Measurements from ENCODE around the gene AFAP1.

The AFAP1 gene

GRCh38 chr4:7773401-7774180 lies 166.1 kb downstream of the AFAP1 start:
- Mint-ChIP-seq H3K27ac (no peak overlapping the region), H3K9me3 (no peaks in the 10 kb centered on the region), H3K27me3 (no peaks in the 10 kb centered on the region), H3K4me1 (ENCODE audit: low read depth) (peaks cover 36% of the 10 kb centered on the region), H3K4me3 (no peak overlapping the region), H3K36me3 (ENCODE audit: low read depth) (peaks cover 83% of the 10 kb centered on the region)
- no peak for DNase-seq

- Mint-ChIP-seq H3K27ac (no peak overlapping the region), H3K4me3 (no peak overlapping the region), H3K27me3 (no peaks in the 10 kb centered on the region), H3K9me3 (no peaks in the 10 kb centered on the region), H3K36me3 (ENCODE audit: low read depth) (peaks cover 83% of the 10 kb centered on the region), H3K4me1 (ENCODE audit: low read depth) (peaks cover 32% of the 10 kb centered on the region)
- DNase-seq: no peak
Observed at GRCh38 chr4:7772711-7773385, 166.8 kb downstream of the AFAP1 start.

GRCh38 chr4:7771541-7772507 lies 167.8 kb downstream of the AFAP1 start:
- Mint-ChIP-seq H3K4me1 (ENCODE audit: low read depth) (peaks cover 30% of the 10 kb centered on the region), H3K36me3 (ENCODE audit: low read depth) (peaks cover 84% of the 10 kb centered on the region), H3K4me3 (no peak overlapping the region), H3K27ac (peak overlapping the region; percentile 55), H3K27me3 (no peaks in the 10 kb centered on the region), H3K9me3 (no peaks in the 10 kb centered on the region)
- no peak for DNase-seq

DNA sequence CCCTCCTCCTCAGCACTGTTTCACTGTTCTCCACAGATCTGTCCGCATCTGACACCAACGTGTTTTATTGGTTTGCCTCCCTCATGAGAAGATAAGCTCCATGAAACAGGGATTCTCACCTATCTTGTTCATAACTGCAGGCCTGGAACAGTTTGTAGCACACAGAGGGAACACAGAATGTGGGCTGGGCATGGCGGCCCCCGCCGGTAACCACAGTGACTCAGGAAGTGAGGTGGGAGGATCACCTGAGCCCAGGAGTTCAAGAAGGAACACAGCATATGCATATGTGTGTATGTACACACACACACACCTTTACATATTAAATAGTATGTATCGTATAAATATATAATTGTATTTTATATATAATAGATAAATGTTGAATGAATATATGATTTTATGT lies 168.6 kb downstream of the AFAP1 start:
- peaks cover 30% of the 10 kb centered on the region for H3K4me1 Mint-ChIP-seq (ENCODE audit: low read depth)
- H3K9me3 Mint-ChIP-seq: no peaks in the 10 kb centered on the region
- no peak overlapping the region for H3K4me3 Mint-ChIP-seq
- no peaks in the 10 kb centered on the region for H3K27me3 Mint-ChIP-seq
- peak; percentile 48 for DNase-seq
- H3K36me3 Mint-ChIP-seq (ENCODE audit: low read depth): peaks cover 82% of the 10 kb centered on the region
- peak overlapping the region; percentile 71 for H3K27ac Mint-ChIP-seq

- Mint-ChIP-seq H3K4me3 (no peak overlapping the region), H3K27me3 (no peaks in the 10 kb centered on the region), H3K4me1 (ENCODE audit: low read depth) (peaks cover 30% of the 10 kb centered on the region), H3K36me3 (ENCODE audit: low read depth) (peaks cover 87% of the 10 kb centered on the region), H3K27ac (peak overlapping the region; percentile 71), H3K9me3 (no peaks in the 10 kb centered on the region)
- DNase-seq: no peak
Observed at GRCh38 chr4:7770224-7771050, 169.2 kb downstream of the AFAP1 start.

GRCh38 chr4:7769396-7770223 lies 170.1 kb downstream of the AFAP1 start:
- H3K27me3 Mint-ChIP-seq: no peaks in the 10 kb centered on the region
- peaks cover 82% of the 10 kb centered on the region for H3K36me3 Mint-ChIP-seq (ENCODE audit: low read depth)

DNA sequence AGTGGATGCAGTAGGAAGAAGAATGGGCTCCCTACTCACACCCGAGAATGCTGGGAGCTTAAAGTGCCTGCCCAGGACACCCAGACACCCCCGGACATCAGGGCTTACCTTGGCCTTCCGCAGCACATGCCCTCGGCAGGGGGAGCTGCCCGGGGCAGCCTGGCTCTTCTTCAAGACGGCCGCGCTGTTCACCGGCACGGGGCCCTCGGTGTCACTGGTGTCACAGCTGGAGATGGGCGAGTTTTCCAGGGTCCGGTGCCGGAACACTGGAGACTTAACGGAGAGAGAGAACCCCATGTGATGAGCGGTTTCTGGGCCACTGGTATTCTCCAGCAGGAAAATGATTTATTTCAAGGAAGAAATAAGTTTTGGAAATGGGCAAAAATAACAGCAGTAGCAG lies 170.9 kb downstream of the AFAP1 start:
- no peak for DNase-seq
- Mint-ChIP-seq H3K4me3 (no peak overlapping the region), H3K4me1 (ENCODE audit: low read depth) (peaks cover 30% of the 10 kb centered on the region), H3K27ac (no peak overlapping the region), H3K9me3 (no peaks in the 10 kb centered on the region), H3K27me3 (no peaks in the 10 kb centered on the region), H3K36me3 (ENCODE audit: low read depth) (peaks cover 78% of the 10 kb centered on the region)

More at GRCh38 chr4:7769396-7770223, 170.1 kb downstream of the AFAP1 start:
- H3K4me1 Mint-ChIP-seq (ENCODE audit: low read depth): peaks cover 30% of the 10 kb centered on the region
- H3K27ac Mint-ChIP-seq: peak overlapping the region; percentile 68
- H3K4me3 Mint-ChIP-seq: no peak overlapping the region
- no peak for DNase-seq
- H3K9me3 Mint-ChIP-seq: no peaks in the 10 kb centered on the region

GRCh38 chr4:7767966-7768365 lies 171.7 kb downstream of the AFAP1 start:
- Mint-ChIP-seq H3K36me3 (ENCODE audit: low read depth) (peaks cover 78% of the 10 kb centered on the region), H3K27me3 (no peaks in the 10 kb centered on the region), H3K9me3 (no peaks in the 10 kb centered on the region), H3K4me3 (no peak overlapping the region), H3K27ac (no peak overlapping the region), H3K4me1 (ENCODE audit: low read depth) (peaks cover 29% of the 10 kb centered on the region)
- no peak for DNase-seq

GRCh38 chr4:7767526-7767925 lies 172.1 kb downstream of the AFAP1 start:
- no peak overlapping the region for H3K4me3 Mint-ChIP-seq
- no peaks in the 10 kb centered on the region for H3K27me3 Mint-ChIP-seq
- no peak for DNase-seq
- H3K36me3 Mint-ChIP-seq (ENCODE audit: low read depth): peaks cover 74% of the 10 kb centered on the region
- no peaks in the 10 kb centered on the region for H3K9me3 Mint-ChIP-seq
- H3K4me1 Mint-ChIP-seq (ENCODE audit: low read depth): peaks cover 27% of the 10 kb centered on the region
- H3K27ac Mint-ChIP-seq: no peak overlapping the region

DNA sequence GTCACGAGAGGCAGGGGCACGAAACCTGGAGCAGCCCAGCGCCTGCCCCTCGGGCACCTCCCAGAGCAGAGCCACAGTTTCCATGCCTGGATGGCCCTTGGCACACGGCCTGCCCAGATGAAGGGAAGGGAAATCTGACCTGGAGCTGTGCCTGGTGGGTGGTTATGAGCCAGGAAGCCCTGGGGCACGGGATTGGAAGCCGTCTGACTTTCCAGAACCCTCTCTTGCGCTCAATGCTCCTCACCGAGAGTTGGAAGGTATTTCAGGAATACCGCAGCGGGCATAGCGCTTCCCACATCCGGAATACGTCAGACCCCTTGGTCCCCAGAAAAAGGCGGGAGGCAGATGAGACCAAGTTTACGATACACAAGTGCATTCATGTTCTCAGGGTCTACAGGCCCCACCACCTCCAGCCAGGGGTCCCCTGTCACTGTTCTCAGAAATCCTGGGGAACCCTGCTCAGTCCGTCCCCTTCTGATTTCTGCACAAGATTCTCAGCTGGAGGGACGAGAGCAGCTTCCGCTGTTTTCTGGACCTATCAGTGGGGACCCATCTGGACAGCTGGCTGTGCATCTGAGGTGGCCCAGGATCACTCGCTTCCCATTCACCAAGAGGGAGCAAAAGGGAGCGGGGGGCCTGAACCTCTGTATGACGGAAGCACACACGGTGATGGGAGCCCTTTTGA lies 172.9 kb downstream of the AFAP1 start:
- H3K4me1 Mint-ChIP-seq (ENCODE audit: low read depth): peaks cover 25% of the 10 kb centered on the region
- H3K9me3 Mint-ChIP-seq: no peaks in the 10 kb centered on the region
- DNase-seq: no peak
- no peak overlapping the region for H3K27ac Mint-ChIP-seq
- H3K36me3 Mint-ChIP-seq (ENCODE audit: low read depth): peaks cover 73% of the 10 kb centered on the region
- H3K27me3 Mint-ChIP-seq: no peaks in the 10 kb centered on the region
- no peak overlapping the region for H3K4me3 Mint-ChIP-seq

DNA sequence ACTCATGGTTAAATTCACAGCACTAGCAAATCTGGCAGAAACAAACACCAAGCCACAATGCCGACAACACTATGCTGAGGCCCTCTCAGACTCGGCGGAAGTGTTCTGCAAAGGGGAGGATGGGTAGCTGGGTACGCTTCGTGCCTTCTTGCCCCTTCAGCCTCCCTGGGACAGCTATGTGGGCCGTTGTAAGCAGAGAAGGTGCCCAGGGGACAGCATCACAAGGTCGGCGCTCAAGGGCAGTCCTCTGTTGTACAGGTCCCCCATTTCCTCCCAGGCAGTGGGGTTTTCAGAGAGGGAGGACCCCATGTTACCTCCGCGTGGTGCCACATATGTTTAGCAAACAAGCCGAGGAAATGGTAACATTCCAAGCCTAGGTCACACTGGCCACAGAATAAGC lies 173.6 kb downstream of the AFAP1 start:
- no peaks in the 10 kb centered on the region for H3K27me3 Mint-ChIP-seq
- H3K36me3 Mint-ChIP-seq (ENCODE audit: low read depth): peaks cover 75% of the 10 kb centered on the region
- DNase-seq: no peak
- no peak overlapping the region for H3K27ac Mint-ChIP-seq
- peaks cover 26% of the 10 kb centered on the region for H3K4me1 Mint-ChIP-seq (ENCODE audit: low read depth)
- no peak overlapping the region for H3K4me3 Mint-ChIP-seq
- no peaks in the 10 kb centered on the region for H3K9me3 Mint-ChIP-seq

- peaks cover 71% of the 10 kb centered on the region for H3K36me3 Mint-ChIP-seq (ENCODE audit: low read depth)
- H3K4me1 Mint-ChIP-seq (ENCODE audit: low read depth): peaks cover 21% of the 10 kb centered on the region
- no peaks in the 10 kb centered on the region for H3K27me3 Mint-ChIP-seq
- H3K9me3 Mint-ChIP-seq: no peaks in the 10 kb centered on the region
- H3K4me3 Mint-ChIP-seq: no peak overlapping the region
- peak overlapping the region; percentile 22 for H3K27ac Mint-ChIP-seq
- no peak for DNase-seq
Observed at GRCh38 chr4:7765666-7766065, 174.0 kb downstream of the AFAP1 start.

DNA sequence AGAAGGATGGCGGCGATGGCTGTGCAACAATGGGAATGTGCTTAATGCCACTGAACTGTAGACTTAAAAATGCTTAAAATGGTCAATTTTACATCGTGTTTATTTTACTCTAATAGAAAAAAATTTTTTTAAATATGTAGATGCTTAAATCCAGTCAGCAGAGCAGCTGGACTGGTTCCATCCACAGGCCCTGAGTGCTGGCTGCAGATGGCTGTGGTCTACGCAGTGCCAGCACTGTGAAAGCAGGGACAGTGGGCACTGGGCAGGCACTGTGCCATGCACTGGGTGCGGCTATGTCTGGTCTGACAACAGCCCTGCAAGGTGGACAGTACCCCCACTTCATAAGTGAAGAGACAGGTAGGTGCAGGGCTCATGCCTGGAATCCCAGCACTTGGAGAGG lies 175.2 kb downstream of the AFAP1 start:
- no peak for DNase-seq
- H3K9me3 Mint-ChIP-seq: no peaks in the 10 kb centered on the region
- H3K36me3 Mint-ChIP-seq (ENCODE audit: low read depth): peaks cover 62% of the 10 kb centered on the region
- no peak overlapping the region for H3K4me3 Mint-ChIP-seq
- H3K27me3 Mint-ChIP-seq: no peaks in the 10 kb centered on the region
- H3K4me1 Mint-ChIP-seq (ENCODE audit: low read depth): peaks cover 21% of the 10 kb centered on the region
- H3K27ac Mint-ChIP-seq: no peak overlapping the region
